Upper lobe of left lung (tissue), 4 donors: ENCODE data around the gene VDAC2.

Experiments used
- CTCF ChIP-seq, 6 experiments: fragments of 450-650 bp in 4 of 6; fragments of 200-600 bp in 2 of 6; sonication (generic) in 2 of 6; IDR thresholded peaks; one replicate each; pipeline ENCODE4 v1.5.1; 2016 to 2019; ENCODE audit warnings: antibody characterized with exemption in 6 of 6
- EP300 ChIP-seq, 4 donors: sonication (generic); formaldehyde crosslinking; IDR thresholded peaks; one replicate each; pipeline ENCODE4 v1.5.1; 2017; ENCODE audit warnings: antibody characterized with exemption in 4 of 4, control low read depth in 2 of 4
- POLR2A ChIP-seq, 4 donors: fragments of 450-650 bp; IDR thresholded peaks; one replicate each; pipeline ENCODE4 v1.5.1; 2016 to 2017; ENCODE audit warnings: antibody characterized with exemption in 4 of 4, mild to moderate bottlenecking in 2 of 4

- TF ChIP-seq CTCF (IDR thresholded peaks at IDR 0.05), result no peak
- no peak for TF ChIP-seq POLR2A (IDR thresholded peaks at IDR 0.05)
- no peak for TF ChIP-seq EP300 (IDR thresholded peaks at IDR 0.05)
Measured at GRCh38 chr10:75231672-75232581, 21.3 kb downstream of the VDAC2 start.
